HG03469 (cell line): ENCODE results near the gene NACA2.
"Not testable (repeated sequence)": the region's sequence is repeated elsewhere in the genome, so short reads cannot be mapped to it uniquely, and the experiment has no call there.

ENCODE experiments used
- ATAC-seq: cut with Tn5 transposase; IDR thresholded peaks from one replicate; pipeline ENCODE4 v1.9.1; 2021; ENCODE audit warnings: mild to moderate bottlenecking, moderate library complexity, moderate number of reproducible peaks; ENCODE audit not compliant: unreplicated experiment

NACA2 gene

GRCh38 chr17:61579347-61579746, 11.7 kb downstream of the NACA2 start:
- ATAC-seq = no peak

- ATAC-seq = no peak
Observed at GRCh38 chr17:61578645-61579044, 12.4 kb downstream of the NACA2 start.

DNA sequence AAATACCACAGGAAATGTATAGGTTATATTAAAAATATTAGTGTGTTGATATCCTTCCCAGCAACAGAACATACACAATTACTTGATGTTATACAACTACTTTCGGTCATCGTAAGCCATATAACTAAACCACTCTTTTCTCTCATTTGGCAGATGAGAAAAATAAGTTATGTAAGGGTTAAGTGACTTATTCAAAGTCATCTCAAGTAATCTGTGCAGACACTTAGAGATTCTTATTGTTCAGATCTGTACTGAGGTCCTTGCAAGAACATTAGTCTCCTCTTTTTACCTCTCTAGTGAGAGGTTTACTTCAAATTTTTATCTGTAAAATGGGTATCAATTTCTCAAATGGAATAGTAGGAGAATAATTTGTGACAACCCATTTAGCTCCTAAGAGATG, 15.0 kb downstream of the NACA2 start:
- ATAC-seq = no peak

GRCh38 chr17:61575352-61575975, 15.6 kb downstream of the NACA2 start:
- no peak for ATAC-seq

- no peak for ATAC-seq
Observed at GRCh38 chr17:61574542-61575351, 16.3 kb downstream of the NACA2 start.

DNA sequence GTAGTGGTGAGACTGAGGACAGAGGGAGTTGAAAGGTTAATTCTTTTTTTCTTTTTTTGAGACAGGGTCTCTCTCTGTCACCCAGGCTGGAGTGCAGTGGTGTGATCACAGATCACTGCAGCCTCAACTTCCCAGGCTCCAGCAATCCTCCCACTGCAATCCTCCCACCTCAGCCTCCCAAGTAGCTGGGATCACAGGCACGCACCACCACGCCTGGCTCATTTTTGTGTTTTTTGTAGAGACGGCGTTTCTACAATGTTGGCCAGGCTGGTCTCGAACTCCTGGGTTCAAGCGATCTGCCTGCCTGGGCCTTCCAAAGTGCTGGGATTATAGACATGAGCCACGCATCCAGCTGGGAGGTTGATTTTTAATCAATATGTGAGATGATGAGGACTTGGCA, 18.5 kb downstream of the NACA2 start:
- not testable (repeated sequence) for ATAC-seq

- ATAC-seq = no peak
Observed at GRCh38 chr17:61571624-61572023, 19.4 kb downstream of the NACA2 start.

DNA sequence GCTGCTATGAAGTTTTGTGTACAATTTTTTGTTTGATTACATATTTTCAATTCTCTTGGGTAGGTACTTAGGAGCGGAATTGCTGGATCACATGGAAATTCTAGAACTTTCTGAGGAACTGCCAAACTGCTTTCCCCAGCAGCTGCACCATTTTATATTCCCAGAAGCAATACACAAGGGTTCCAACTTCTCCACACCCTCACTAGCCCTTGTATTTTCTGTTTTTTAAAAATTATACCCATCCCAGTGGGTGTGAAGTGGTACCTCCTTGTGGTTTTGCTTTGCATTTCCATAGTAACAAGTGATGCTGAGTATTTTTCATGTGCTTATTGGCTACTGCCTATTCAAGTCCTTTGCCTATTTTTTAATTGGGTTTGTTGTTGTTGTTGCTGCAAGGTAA, 20.9 kb downstream of the NACA2 start:
- no peak for ATAC-seq

GRCh38 chr17:61569525-61569924, 21.5 kb downstream of the NACA2 start:
- not testable (repeated sequence) for ATAC-seq

GRCh38 chr17:61568219-61569072, 22.6 kb downstream of the NACA2 start:
- ATAC-seq = no peak

- no peak for ATAC-seq
Observed at GRCh38 chr17:61567045-61567802, 23.8 kb downstream of the NACA2 start.

DNA sequence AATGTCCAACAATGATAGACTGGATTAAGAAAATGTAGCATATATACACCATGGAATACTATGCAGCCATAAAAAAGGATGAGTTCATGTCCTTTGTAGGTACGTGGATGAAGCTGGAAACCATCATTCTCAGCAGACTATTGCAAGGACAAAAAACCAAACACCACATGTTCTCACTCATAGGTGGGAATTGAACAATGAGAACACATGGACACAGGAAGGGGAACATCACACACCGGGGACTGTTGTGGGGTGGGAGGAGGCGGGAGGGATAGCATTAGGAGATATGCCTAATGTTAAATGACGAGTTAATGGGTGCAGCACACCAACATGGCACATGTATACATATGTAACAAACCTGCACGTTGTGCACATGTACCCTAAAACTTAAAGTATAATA, 24.6 kb downstream of the NACA2 start:
- ATAC-seq = not testable (repeated sequence)

DNA sequence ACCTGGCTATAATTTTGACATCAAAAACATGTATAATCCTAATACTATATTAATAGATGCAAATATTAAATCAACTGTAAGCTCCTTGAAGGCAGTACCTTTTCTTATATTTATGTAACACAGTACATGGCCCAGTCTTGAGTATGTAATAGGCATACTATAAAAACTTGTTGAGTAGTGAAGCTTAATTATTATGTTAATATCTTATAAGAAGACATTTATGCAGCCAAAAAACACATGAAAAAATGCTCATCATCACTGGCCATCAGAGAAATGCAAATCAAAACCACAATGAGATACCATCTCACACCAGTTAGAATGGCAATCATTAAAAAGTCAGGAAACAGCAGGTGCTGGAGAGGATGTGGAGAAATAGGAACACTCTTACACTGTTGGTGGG, 25.2 kb downstream of the NACA2 start:
- ATAC-seq = not testable (repeated sequence)

DNA sequence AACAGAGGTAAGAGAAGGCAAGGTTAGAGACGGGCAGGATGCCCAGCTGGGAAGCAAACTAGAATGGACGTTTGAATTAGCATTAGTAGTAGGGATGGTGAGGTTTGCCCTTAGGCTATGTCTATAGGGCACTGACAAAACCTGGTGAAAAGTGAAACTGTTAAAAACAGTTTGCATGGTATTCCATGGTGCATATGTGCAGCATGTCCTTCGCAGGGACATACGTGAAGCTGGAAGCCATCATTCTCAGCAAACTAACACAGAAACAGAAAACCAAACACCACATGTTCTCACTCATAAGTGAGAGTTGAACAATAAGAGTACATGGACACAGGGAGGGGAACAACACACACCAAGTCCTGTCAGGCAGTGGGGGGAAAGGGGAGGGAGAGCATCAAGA, 25.8 kb downstream of the NACA2 start:
- no peak for ATAC-seq

DNA sequence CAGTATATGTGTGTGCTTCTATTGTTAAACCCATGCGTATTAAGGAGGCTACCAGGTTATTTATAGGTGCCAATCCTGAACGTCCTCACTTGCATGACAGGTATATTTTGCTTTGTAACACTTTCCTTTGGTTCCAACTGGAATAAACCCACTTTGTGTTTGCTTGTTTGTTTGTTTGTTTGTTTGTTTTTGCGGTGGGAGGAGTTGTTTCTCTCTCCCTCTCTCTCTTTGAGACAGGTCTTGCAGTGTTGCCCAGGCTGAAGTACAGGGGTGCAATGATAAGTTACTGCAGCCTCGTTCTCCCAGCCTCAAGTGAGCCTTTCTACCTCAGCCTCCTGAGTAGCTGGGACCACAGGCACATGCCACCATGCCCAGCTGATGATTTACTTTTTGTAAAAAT, 28.7 kb downstream of the NACA2 start:
- ATAC-seq = no peak

DNA sequence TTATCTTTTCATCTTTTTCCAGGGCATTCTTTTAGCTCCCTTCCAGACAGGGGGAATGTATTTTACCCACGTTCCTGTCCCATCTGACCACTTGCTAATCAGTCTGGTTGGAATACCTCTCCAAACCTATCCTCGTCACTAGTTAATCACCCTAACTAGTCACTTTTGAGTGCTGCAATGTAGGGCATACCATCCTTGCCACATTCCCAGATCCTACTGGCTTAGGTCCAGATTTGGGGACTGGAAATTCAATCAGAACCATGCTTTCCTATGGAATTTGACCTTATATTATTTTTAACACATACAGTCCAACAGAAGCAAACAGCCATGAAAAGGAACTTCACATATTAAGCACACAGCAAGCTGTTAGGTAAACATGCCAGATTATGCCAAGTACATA, 29.7 kb downstream of the NACA2 start:
- no peak for ATAC-seq

DNA sequence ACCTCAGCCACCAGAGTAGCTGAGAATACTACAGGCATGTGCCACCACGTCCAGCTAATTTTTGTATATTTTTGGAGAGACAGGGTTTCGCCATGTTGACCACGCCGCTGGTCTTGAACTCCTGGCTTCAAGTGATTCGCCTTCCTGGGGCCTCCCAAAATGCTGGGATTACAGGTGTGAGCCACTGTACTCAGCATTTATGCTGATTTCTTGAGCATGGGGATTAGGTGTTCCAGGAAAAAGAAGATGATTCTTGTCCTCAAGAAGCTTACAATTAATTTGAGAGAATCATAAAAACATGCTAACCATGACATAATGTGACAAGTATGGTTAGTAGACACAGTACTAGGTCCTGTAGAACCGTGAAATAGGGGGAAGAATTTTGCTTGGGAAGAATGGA, 30.9 kb downstream of the NACA2 start:
- no peak for ATAC-seq

DNA sequence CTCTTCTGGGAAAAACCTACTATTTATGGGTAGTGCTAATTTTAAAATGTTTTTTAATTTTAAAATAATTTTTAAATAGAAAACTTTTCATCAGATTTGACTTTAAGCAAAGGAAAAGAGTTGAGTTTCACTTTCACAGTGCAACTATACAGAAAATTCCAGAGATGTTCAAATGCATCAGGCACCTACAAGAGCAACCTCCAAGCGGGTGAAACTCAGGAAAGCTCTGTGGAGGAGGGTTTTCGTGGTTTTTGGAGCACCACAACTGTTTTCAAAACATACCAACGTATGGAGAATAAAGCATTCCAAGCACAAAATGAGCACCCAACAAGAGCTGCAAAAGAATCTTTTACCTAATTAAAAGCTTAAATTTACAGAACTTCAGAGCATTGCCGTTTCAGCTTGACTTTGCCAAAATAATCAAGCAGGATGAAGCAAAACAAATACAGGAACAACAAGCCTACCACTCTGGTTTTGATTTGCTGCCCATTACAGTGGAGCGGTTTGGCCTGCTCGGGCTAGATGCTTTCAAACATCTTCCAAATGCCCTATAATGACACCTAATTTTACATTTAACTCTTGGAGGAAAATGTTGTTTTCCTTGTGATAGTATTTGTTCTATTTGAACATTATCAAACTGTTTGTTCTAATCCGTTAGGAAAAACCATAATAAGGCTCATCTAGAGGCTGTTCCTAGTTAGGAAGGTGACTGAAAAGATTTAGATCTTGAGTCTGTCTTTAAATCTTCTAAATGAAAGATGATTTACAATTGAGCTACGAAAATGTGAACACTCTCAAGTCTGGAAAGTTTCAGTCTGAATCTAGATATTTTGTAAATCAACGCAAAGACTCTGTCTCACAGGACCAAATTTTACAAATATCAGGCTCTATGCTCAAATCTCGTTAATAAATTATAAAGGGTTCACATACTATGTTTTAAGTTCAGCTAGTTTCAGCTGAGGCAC, 34.5 kb downstream of the NACA2 start:
- no peak for ATAC-seq

- no peak for ATAC-seq
Observed at GRCh38 chr17:61555127-61555566, 35.9 kb downstream of the NACA2 start.

DNA sequence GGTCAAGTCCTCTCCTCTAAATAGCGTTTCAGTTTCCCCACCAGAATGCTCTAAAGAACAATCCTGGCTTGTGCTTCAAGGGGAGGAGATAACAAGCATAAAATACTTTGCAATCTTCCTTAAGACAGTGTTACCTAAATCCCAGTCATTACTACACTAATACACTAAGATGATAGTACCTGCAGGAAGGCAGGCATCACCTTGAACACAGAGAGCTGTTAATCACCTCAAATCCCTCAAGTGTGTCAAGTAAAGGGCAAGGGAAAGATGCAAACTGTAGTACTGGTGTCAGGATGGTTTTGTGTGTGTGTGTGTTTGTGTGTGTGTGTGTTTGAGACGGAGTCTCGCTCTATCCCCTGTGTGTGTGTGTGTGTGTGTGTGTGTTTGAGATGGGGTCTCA, 36.8 kb downstream of the NACA2 start:
- no peak for ATAC-seq
